ELF-1 (cell line): Measurements from ENCODE around the gene PIEZO2.

Experiments
- DNase-seq: peaks from one replicate; pipeline ENCODE4 v3.0.0-alpha.2; 2016; ENCODE audit warnings: low read depth, low spot score

The PIEZO2 gene

GRCh38 chr18:11029021-11029420 is 120.3 kb downstream of the PIEZO2 start:
- DNase-seq, result no peak

- no peak for DNase-seq
Measured at GRCh38 chr18:11027862-11028261, 121.5 kb downstream of the PIEZO2 start.

GRCh38 chr18:11025671-11026070 is 123.7 kb downstream of the PIEZO2 start:
- DNase-seq, result peak; percentile 7

GRCh38 chr18:11024928-11025669 is 124.3 kb downstream of the PIEZO2 start:
- no peak for DNase-seq

- DNase-seq, result no peak
Measured at GRCh38 chr18:11021477-11021876, 127.9 kb downstream of the PIEZO2 start.

- no peak for DNase-seq
Measured at GRCh38 chr18:11020877-11021414, 128.4 kb downstream of the PIEZO2 start.

- no peak for DNase-seq
Measured at GRCh38 chr18:11020161-11020853, 129.1 kb downstream of the PIEZO2 start.

- DNase-seq, result no peak
Measured at GRCh38 chr18:11019295-11020105, 129.9 kb downstream of the PIEZO2 start.

- DNase-seq, result no peak
Measured at GRCh38 chr18:11009869-11010268, 139.5 kb downstream of the PIEZO2 start.

GRCh38 chr18:11009147-11009546 is 140.2 kb downstream of the PIEZO2 start:
- no peak for DNase-seq

- no peak for DNase-seq
Measured at GRCh38 chr18:11008505-11008904, 140.9 kb downstream of the PIEZO2 start.

GRCh38 chr18:11005528-11005927 is 143.8 kb downstream of the PIEZO2 start:
- peak; percentile 47 for DNase-seq

- no peak for DNase-seq
Measured at GRCh38 chr18:11004951-11005350, 144.4 kb downstream of the PIEZO2 start.

- no peak for DNase-seq
Measured at GRCh38 chr18:11004294-11004693, 145.1 kb downstream of the PIEZO2 start.

- DNase-seq, result no peak
Measured at GRCh38 chr18:11002796-11003195, 146.6 kb downstream of the PIEZO2 start.

GRCh38 chr18:11002277-11002676 is 147.1 kb downstream of the PIEZO2 start:
- no peak for DNase-seq

- no peak for DNase-seq
Measured at GRCh38 chr18:11000071-11000470, 149.3 kb downstream of the PIEZO2 start.

- no peak for DNase-seq
Measured at GRCh38 chr18:10997885-10998284, 151.5 kb downstream of the PIEZO2 start.

- no peak for DNase-seq
Measured at GRCh38 chr18:10995550-10995949, 153.8 kb downstream of the PIEZO2 start.

GRCh38 chr18:10989486-10989885 is 159.9 kb downstream of the PIEZO2 start:
- DNase-seq, result no peak

- no peak for DNase-seq
Measured at GRCh38 chr18:10985689-10986088, 163.7 kb downstream of the PIEZO2 start.

GRCh38 chr18:10979411-10979810 is 170.0 kb downstream of the PIEZO2 start:
- DNase-seq, result no peak
